Endothelial cell of umbilical vein (primary cell): Measurements from ENCODE around the gene KCNQ5. TPM values are rescaled to one million over a fixed set of nuclear protein-coding genes. Genes with fewer than 3 reads are reported as not detected.

ENCODE experiments used
- BruUV-seq: library from RNA; stranded (reverse); fragments of 400-500 nt; replicated peaks from 2 replicates; lab custom pipeline; 2021; lab: Mats Ljungman, UMichigan
- CTCF ChIA-PET: fragments of 300-600, 350-600 bp; sonication (Branson Sonifier 250); formaldehyde crosslinking; loops from one replicate; lab custom pipeline; 2021; ENCODE audit warnings: antibody characterized with exemption, inconsistent platforms; lab: Charles Lee
- POLR2A ChIA-PET: fragments of 300-600, 350-600 bp; sonication (Branson Sonifier 250); formaldehyde crosslinking; loops from one replicate; lab custom pipeline; 2021; ENCODE audit warnings: antibody characterized with exemption, inconsistent platforms; lab: Charles Lee
- DNase-seq: peaks from one replicate; pipeline ENCODE4 v3.0.0-alpha.2; 2011; ENCODE audit warnings: low read depth, low spot score
- FAIRE-seq: peaks from 2 replicates; lab custom pipeline; 2011; peaks lifted over from hg19 to GRCh38; lab: Jason Lieb, UNC
- H2AFZ ChIP-seq: 2 replicates; pipeline ENCODE4 v1.6.0; 2012; ENCODE audit warnings: low read depth, low read length, control low read depth, inconsistent platforms
- H3K27ac ChIP-seq: 2 replicates; pipeline ENCODE4 v1.5.1; 2011; ENCODE audit warnings: low read depth, mild to moderate bottlenecking, control low read depth, low read length, moderate library complexity; ENCODE audit not compliant: insufficient read depth
- H3K27me3 ChIP-seq, 2 experiments: 2 replicates each; pipeline versions ENCODE4 v1.6.0 to v1.6.1; 2011; ENCODE audit warnings: low read length in 2 of 2, mixed read lengths in 1 of 2; ENCODE audit not compliant: control insufficient read depth in 2 of 2, insufficient read depth in 2 of 2
- H3K36me3 ChIP-seq, 2 experiments: 2 replicates in 1 of 2; 3 replicates in 1 of 2; pipeline ENCODE4 v1.5.1; 2011; ENCODE audit warnings: low read length in 2 of 2, mild to moderate bottlenecking in 1 of 2, moderate library complexity in 1 of 2; ENCODE audit not compliant: control insufficient read depth in 2 of 2, insufficient read depth in 2 of 2; ENCODE audit errors: extremely low read depth in 1 of 2
- H3K4me1 ChIP-seq: 3 replicates; pipeline ENCODE4 v1.5.1; 2011; ENCODE audit warnings: mild to moderate bottlenecking, low read length; ENCODE audit not compliant: control insufficient read depth, insufficient read depth; ENCODE audit errors: extremely low read depth
- H3K4me2 ChIP-seq: 2 replicates; pipeline ENCODE4 v1.6.1; 2011; ENCODE audit warnings: low read length, control low read depth, mixed read lengths; ENCODE audit not compliant: insufficient read depth
- H3K4me3 ChIP-seq, 3 experiments: fragments of 200-600 bp in 1 of 3; sonication (generic), shearing (Covaris generic) in 1 of 3; replicated peaks in 1 of 3; 2 replicates each; pipeline ENCODE4 v1.5.1; 2011 to 2016; ENCODE audit warnings: control low read depth in 3 of 3, low read length in 3 of 3, mild to moderate bottlenecking in 2 of 3, inconsistent platforms in 1 of 3, low read depth in 1 of 3, moderate library complexity in 1 of 3; ENCODE audit not compliant: insufficient read depth in 1 of 3
- H3K79me2 ChIP-seq: 2 replicates; pipeline ENCODE4 v1.6.0; 2012; ENCODE audit warnings: low read length, inconsistent platforms; ENCODE audit not compliant: control insufficient read depth, insufficient read depth
- H3K9ac ChIP-seq: replicated peaks from 2 replicates; pipeline ENCODE3; 2011; ENCODE audit warnings: low read length, control low read depth; ENCODE audit not compliant: insufficient read depth; ENCODE audit errors: extremely low read depth
- H3K9me1 ChIP-seq: replicated peaks from 3 replicates; pipeline ENCODE4 v1.6.0; 2011; ENCODE audit warnings: mild to moderate bottlenecking, low read length; ENCODE audit not compliant: control insufficient read depth, insufficient read depth; ENCODE audit errors: extremely low read depth
- H3K9me3 ChIP-seq: replicated peaks from 2 replicates; pipeline ENCODE4 v1.5.1; 2012; ENCODE audit warnings: low read length, inconsistent platforms; ENCODE audit not compliant: control insufficient read depth, insufficient read depth
- H4K20me1 ChIP-seq: replicated peaks from 2 replicates; pipeline ENCODE3; 2011; ENCODE audit warnings: mild to moderate bottlenecking, low read length; ENCODE audit not compliant: control insufficient read depth, insufficient read depth; ENCODE audit errors: extremely low read depth
- CTCF ChIP-seq, 2 donors: IDR thresholded peaks; 1 replicate in 1 of 2; 2 replicates in 1 of 2; pipeline ENCODE4 v1.5.1; 2011; ENCODE audit warnings: low read length in 2 of 2, mild to moderate bottlenecking in 2 of 2, moderate library complexity in 2 of 2, control low read depth in 1 of 2, inconsistent platforms in 1 of 2, low read depth in 1 of 2; ENCODE audit not compliant: insufficient read depth in 1 of 2; ENCODE audit errors: extremely low read depth in 1 of 2
- EZH2 ChIP-seq: IDR thresholded peaks from 2 replicates; pipeline ENCODE4 v1.6.1; 2012; ENCODE audit warnings: borderline replicate concordance, low read depth, mild to moderate bottlenecking, moderate library complexity, low read length, inconsistent platforms; ENCODE audit not compliant: severe bottlenecking
- FOS ChIP-seq: IDR thresholded peaks from 2 replicates; pipeline ENCODE4 v1.6.1; 2011; ENCODE audit warnings: mild to moderate bottlenecking, low read length, moderate library complexity, borderline replicate concordance; ENCODE audit not compliant: insufficient read depth
- MAX ChIP-seq: IDR thresholded peaks from 2 replicates; pipeline ENCODE4 v1.6.1; 2011; ENCODE audit not compliant: insufficient read depth, insufficient read length
- MYC ChIP-seq: IDR thresholded peaks from one replicate; pipeline ENCODE4 v1.6.1; 2011; ENCODE audit warnings: mild to moderate bottlenecking, low read depth, low read length
- POLR2AphosphoS5 ChIP-seq: IDR thresholded peaks from 2 replicates; pipeline ENCODE4 v1.6.1; 2012; ENCODE audit warnings: low read depth, mild to moderate bottlenecking, control low read depth, low read length, moderate library complexity; ENCODE audit not compliant: insufficient read depth
- dilution Hi-C: fragments of 300-500 bp; cut with MboI; formaldehyde crosslinking; loops from one replicate; pipeline ENCODE4 v1.15.0; 2019; ENCODE audit warnings: low sequenced_read_pairs; ENCODE audit not compliant: extremely low pct_ligation_motif_present
- intact Hi-C: fragments of 100-400 bp; cut with micrococcal nuclease; formaldehyde crosslinking; loops from one replicate; pipeline ENCODE4 v1.10.0; 2022
- polyA plus RNA-seq, 4 experiments: library from polyadenylated mRNA; depleted of rRNA in 3 of 4; stranded (reverse) in 3 of 4; unstranded in 1 of 4; fragments of >200 nt; gene quantifications; 2 replicates each; pipeline versions ENCODE4 v1.2.1 to v1.2.3, GENCODE V29; 2011 to 2012; ENCODE audit warnings: missing spikeins in 1 of 4
- total RNA-seq: library from RNA; stranded (reverse); gene quantifications from 2 replicates; pipeline ENCODE4 v1.2.3, GENCODE V29; 2021

KCNQ5 gene
- total and polyA plus RNA-seq, 2 donors (not counting 3 experiments of a cell fraction or from before 2014, with no cell fraction given): 0.22 TPM; not detected in 1

GRCh38 chr6:73194744-73195143 is 572.9 kb downstream of the KCNQ5 start:
- dilution Hi-C loops (no loop called here), intact Hi-C loops (no loop called here)
- TF ChIP-seq MAX: no peak
- TF ChIP-seq FOS: no peak
- no peak for TF ChIP-seq EZH2
- no peak for TF ChIP-seq POLR2AphosphoS5
- TF ChIP-seq MYC: no peak
- no peak for TF ChIP-seq CTCF (IDR thresholded peaks at IDR 0.05; ENCODE audit: extremely low read depth in 1 of 2, insufficient read depth in 1 of 2, low read depth in 1 of 2, low read length in 2 of 2)
- no peak overlapping the region for H3K9ac ChIP-seq
- no peaks in the 10 kb centered on the region for H3K79me2 ChIP-seq
- H3K9me1 ChIP-seq: no peaks in the 10 kb centered on the region
- no peak overlapping the region for H3K27ac ChIP-seq
- no peak overlapping the region for H3K4me3 ChIP-seq
- H3K9me3 ChIP-seq: no peaks in the 10 kb centered on the region
- H2AFZ ChIP-seq: no peak overlapping the region
- H3K27me3 ChIP-seq: peaks cover 0 to 2% of the 10 kb centered on the region in 2 experiments
- DNase-seq (no peak), FAIRE-seq (no peak)
- CTCF ChIA-PET: no interaction called here
- no peaks in the 10 kb centered on the region for H3K36me3 ChIP-seq
- H3K4me2 ChIP-seq: no peak overlapping the region
- no peaks in the 10 kb centered on the region for H3K4me1 ChIP-seq
- BruUV-seq: no TSS peak
- POLR2A ChIA-PET: no interaction called here
- H4K20me1 ChIP-seq: no peaks in the 10 kb centered on the region
